Activated CD4-positive, CD25-positive, alpha-beta regulatory T cell treated with anti-CD3 and anti-CD28 coated beads, Interleukin-2, amount 50 U/mL, for 24 hours (primary cell): ENCODE measurements around the gene TCF3.
A peak's percentile ranks its signal among the peaks of the same experiment; 100 is the strongest.

Experiments
- ATAC-seq, 2 donors: fragments of 150-1000 bp; cut with Tn5 transposase; one replicate each; pipeline ENCODE4 v1.10.0; 2021; ENCODE audit warnings: mild to moderate bottlenecking in 1 of 2, moderate library complexity in 1 of 2

TCF3 gene

DNA sequence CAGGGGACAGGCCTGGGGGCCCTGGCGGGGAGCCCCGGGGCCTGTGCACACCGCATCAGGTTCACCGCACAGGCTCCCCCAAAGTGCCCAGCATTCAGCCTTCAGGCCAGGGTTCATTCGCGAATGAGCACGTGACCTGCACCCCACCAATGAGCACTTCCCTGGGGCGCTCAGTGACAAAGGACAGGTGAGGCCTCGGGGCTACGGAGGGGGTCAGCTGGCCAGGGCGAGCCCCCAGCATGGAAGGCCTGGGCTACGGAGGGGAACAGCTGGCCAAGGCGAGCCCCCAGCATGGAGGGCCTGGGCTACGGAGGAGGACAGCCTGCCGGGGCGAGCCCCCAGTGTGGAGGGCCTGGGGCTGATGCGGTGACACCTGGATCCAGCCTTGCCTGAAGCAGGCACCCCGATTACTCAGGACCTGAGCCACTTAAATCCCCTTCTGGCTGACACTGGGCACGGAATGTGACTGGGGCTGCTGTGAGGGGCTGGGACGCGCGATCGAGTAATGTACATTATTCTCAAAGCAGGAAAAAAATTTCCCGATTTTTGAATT, 23.1 kb downstream of the TCF3 start:
- ATAC-seq = no peak

DNA sequence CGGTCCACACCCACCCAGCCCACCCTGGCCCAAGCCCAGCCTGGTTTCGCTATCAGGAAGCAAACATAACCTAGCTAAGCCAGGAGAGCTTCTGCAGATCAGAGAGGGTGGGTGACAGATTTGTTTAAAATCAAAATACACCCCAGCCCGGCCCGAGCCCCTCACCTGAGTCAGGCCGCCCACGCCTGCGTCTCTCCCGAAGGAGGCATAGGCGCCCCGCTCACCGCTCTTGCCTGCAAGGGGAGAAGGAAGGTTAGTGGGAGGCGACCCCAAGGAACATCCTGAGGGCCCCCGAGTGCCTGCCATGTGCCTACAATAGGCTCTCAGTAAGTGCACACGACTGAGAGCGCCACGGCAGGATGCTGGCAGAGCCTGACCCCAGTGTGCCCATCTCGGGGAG, 25.2 kb downstream of the TCF3 start:
- ATAC-seq = no peak

DNA sequence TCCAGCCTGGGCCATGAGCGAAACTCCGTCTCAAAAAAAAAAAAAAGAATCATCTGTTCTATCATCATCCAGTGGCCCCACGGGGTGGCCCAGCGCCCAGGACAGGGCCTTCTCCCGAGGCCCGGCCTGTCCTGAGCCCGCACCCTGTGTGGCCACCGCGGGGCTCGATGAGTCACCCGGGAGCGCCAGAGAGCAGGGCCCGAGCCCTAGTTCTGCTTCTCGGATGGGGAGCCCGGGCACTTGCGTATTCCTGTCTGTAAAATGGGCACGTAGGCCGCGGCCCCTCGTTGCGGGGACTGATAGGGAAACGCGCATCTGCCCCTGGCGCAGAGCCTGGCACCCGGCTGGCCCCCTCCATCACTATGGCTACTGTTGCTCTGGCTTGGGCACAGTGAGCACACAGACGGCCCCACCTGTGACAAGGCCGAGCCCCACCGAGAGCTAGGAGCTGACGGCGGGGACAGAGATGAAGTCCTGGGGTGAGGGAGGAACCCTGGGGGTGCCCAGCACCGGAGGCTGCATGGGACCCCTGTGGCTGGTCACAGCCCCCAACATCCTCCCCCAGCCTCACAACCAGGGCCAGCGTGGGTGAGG, 25.9 kb downstream of the TCF3 start:
- ATAC-seq = no peak

DNA sequence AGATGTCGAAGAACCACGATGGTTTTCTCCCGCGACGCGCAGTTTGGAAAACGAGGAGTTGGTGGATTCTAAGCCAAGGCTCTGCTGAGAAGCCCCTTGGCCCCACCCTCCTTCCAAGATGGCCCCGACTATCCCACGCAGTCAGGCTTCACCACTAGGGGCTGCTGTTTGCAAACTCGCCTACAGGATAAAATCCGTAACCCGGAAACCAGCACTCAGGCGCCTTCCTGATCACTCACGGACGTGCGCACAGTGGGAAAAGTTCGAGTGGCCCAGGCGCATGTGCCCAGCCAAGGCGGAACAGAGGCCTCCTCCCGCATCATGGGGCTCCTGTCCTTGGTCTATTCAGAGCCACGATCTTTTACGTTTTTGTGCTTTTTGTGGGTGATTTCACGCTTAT, 28.0 kb downstream of the TCF3 start:
- ATAC-seq = peak; percentile 63 to 67

DNA sequence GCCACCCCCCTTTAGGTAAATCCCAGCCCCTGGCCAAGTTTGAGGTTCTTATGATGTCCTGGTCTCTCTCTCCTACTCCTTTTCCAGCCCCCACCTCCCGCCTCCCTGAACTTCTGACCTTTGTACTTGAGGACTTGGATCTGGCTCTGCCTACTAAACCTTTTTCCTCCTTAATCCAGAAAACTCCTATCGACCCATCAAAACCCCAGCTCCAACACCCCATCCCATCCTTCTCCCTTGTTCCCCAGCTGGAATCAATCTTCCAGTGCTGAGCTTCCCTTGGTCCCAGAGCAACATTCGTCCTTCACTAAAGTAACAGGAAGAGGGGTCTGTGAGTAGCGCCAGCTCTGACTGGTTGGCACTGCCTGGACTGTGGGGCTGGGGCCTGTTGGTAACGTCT, 29.9 kb downstream of the TCF3 start:
- no peak for ATAC-seq

DNA sequence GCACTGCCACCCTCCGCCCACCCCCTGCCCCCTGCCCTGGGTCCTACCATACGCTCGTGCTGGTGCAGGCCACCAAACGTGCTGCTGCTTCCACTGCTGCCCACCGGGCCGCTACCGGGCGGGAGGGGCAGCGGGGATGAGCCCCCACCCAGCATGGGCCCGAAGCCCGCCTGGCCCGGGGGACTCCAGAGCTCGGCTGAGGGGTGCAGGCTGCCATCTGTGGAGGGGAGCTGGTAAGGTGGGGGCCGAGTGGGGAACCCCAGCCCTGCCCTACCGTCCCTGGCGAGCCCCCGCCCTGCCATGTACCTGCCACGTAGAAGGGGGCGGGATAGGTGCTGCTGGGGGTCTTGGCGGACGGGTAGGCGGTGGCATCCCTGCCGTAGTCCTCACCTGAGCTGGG, 30.4 kb downstream of the TCF3 start:
- ATAC-seq = no peak

DNA sequence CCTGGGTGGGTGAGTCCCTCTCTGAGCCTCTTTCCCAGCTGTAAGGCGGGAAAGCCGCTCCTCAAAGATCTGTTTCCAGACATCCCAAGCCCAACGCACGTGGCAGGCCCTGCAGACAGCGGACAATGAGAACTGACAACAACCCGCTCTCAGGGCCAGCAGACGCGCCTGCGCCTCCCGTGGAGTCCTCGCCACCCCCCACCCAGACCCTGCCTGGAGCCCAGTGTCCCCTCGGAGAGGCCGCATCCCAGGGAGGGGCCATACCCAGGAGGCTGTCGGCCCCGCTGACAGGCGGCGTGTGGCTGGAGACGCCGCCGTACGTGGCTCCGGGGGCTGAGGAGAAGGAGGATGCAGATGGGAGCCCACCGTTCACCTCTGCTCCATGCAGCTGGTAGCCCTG, 30.8 kb downstream of the TCF3 start:
- ATAC-seq = no peak

DNA sequence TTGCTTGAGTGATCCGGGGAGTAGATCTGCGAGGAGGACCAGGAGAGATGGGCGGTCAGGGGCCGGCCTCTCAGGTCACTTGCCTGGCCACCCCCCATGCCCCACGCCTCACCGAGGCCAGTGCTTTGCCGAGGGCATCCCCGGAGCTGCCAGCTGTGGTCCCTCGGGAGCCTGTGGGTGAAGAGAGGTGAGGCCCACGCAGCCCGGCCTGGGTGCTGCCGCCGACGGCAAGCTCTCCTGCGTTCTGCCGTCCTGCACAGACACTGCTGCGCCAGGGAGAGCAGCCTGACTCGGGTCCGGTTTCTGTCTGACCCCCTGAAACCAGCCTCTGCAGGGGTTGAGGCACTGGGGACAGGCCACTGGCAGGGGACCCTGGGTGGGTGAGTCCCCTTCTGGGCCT, 31.4 kb downstream of the TCF3 start:
- no peak for ATAC-seq

DNA sequence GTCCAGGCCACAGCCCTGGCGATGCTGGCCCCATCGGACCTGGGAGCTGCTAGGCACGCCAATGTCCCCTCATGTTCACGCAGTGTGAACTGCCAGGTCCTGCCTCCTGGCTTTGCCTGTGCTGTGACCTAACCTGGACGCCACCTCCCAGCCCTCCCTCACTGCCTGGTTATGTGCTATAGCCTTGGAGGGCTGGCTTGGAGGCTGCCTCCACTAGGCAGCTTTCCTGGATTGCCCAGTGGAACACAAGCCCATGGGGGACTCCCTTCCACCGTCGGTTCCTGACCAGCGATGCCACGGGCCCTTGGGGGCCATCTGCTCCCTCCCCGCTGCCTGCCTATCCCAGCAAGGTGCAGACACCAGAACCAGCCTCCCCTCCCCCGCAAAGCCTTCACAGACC, 31.9 kb downstream of the TCF3 start:
- no peak for ATAC-seq

DNA sequence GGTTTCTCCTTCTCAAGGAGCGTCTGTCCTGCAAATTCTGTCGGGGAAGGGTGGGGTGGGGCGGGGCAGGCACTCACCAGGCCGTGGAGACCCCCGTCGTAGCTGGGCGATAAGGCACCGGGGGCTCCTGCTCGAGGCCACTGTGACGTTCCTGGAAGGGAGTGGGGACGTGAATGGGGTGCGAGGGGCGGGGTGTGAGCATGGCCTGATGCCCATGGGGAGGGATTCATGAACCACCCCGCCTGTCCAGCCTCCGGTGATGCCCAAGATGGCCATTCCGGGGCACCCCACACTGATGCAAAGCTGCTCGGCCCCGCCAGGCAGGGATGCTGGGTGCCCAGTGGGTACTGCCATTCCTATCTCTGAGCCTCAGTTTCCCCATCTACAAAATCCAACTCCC, 32.7 kb downstream of the TCF3 start:
- no peak for ATAC-seq

DNA sequence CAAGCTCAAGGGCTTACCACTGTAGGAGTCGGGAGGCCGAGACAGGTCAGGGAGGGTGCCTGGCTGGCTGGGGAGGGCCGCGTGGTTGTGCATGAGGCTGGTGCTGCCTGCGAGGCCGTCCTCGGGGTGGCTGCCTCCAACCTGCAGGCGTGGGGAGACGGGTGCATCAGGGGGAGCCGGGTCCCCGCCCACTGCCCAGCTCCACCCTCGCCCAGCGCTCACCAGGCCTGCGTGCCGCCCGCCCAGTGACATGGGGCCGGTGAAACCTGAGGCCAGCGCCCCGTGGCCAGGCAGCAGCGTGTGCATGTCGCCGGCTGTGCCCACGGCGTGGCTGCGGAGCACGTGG, 33.3 kb downstream of the TCF3 start:
- no peak for ATAC-seq

DNA sequence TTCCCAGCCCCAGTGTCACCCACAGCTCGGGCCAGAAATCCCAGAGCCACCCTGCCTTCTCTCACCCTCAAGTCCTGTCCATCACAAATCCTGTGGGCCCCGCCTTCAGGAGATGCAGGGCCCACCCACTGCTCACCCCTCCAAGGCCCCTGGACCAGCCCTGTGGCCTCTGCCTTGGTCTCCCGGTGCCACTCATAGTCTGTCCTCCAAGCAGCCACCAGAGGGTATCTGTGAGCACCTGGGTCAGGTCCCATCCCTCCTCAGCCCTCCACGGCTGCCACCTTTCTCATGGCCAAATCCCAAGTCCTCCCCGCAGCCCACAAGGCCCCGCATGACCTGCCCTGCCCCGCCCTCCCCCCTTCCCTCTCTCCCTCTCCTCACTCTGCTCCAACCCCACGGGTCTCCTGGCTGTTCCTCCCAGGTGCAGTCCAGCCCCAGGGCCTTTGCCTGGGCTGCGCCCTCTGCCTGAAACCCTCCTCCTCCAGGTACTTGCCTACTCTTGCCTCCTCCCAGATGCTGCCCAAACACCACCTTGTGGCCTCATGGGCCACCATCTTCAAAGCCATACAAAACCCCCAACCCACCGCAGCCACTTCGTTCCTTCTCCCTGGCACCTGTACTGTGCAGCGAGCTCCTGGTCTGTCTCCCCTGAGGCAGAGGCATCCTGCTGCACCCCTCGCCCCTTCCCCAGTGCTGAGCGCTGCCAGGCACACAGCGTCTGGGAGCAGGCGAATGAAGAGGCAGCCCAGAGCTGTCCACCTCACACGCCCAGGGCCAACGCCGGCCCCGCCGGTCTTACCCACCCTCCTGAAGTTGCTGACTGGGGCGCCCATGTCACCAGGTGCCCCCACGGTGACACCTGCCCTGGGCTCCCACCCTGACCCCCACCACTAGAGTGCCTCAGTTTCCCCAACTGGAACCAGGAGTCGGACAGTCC, 34.0 kb downstream of the TCF3 start:
- peak; percentile 62 to 66 for ATAC-seq

DNA sequence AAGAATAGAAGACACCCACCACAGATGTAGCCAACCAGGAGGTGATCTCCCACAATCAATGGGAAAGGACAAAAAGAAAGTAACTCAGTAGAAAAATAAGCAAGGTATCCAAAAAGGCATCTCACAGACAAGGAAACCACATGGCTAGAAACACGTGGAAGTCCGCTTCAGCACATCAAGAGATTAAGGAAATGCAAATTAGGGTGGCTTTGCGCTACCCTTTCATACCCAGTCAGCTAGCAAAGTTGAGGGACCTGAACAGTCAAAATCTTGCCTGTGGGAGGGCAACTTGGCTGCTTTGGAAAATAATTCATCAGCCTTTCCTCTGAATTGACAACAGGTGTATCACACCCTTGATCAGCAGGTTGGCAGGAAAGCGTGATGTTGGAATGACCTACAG, 35.5 kb downstream of the TCF3 start:
- ATAC-seq = peak; percentile 26 to 52

DNA sequence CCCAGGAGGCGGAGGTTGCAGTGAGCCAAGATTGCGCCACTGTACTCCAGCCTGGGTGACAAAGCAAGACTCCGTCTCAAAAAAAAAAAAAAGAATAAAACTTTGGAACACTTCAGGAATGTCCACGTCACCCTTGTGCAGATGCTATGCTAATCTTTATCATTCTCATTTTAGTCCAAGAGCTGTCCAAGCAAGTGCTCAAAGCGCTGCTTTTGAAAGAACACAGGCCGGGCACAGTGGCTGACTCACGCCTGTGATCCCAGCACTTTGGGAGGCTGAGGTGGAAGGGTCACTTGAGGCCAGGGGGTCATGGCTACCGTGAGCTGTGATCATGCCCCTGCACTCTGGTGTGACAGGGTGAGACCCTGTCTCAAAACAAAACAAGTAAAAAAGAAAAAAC, 36.0 kb downstream of the TCF3 start:
- ATAC-seq = no peak

DNA sequence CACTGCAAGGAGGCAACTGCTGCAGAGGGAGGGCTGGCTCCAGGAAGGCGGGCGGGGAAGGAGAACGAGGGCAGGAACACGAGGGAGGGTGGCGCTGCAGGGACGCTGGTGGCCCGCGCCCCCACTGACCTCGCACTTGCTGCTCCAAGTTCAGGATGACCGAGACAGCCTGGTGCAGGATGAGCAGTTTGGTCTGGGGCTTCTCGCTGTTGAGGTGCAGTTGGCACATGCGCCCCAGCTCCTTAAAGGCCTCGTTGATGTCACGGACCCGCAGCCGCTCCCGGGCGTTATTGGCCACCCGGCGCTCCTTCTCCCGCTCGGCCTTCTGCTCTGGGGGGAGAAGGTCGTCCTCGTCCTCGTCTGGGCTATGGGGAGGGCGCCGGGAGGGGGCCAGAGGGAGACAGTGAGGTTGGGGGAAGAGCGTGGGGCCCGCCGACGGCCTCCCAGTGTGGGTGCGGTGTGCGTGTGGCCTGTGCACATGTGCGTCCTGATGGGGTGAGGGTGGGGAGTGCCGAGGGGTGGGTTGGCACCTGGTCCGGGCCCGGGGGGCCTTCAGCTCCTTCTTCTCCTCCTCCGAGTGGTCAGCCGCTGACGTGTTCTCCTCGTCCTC, 37.2 kb downstream of the TCF3 start:
- no peak for ATAC-seq

DNA sequence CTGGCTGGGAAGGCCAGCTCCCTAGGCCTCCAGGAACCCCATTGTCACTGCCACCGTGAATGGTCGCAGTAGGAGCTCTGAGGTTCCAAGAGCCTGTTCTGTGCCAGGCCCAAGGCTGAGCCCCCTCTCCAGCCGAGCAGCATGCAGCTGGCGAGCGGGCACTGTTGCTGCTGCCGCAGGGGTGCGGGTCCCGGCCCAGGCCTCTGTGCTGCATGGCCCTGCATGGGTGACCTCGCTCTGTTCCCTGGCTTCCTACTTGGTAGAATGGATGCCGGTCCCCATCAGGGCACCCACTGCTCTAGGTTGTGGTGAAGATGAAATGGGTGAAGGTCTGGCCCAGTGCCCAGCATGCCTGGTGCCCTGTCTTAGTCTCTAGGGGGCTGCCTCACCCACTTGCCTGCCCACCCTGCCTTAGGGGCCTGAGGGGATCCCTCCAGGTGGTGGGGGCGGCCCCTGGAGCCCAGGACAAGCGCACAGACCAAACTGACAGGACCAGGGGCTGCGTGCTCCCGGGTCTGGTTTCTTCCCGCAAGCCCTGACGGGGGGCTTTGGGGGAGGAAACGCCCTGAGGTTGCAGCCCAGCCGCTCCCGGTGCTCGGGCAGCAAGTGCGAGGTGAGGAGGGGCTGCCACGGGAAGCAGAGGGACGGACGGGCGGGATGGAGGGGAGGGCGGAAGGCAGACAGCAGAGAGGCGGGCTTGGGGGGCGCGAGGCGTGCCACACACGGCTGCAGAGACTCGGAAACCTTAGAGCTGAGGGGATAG, 38.4 kb downstream of the TCF3 start:
- ATAC-seq = no peak

DNA sequence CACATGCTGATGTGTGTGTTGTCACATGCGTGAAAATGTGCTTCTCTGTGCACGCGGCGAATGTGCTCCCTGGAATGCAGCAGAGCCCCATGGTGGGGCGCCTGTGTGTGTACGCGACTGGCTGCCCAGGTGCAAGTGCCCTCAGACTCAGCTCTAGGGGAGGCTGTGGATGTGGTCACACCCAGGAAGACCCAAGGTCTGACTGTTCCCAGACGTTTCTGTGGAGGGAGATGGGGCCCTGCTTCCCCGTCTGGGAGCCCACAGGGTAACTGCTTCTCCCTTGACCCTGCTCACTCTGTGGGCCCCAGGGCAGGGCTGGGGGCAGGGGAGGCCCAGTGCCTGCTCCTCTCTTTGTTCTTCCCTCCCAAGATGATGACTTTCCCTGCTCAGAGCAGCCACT, 39.3 kb downstream of the TCF3 start:
- no peak for ATAC-seq

DNA sequence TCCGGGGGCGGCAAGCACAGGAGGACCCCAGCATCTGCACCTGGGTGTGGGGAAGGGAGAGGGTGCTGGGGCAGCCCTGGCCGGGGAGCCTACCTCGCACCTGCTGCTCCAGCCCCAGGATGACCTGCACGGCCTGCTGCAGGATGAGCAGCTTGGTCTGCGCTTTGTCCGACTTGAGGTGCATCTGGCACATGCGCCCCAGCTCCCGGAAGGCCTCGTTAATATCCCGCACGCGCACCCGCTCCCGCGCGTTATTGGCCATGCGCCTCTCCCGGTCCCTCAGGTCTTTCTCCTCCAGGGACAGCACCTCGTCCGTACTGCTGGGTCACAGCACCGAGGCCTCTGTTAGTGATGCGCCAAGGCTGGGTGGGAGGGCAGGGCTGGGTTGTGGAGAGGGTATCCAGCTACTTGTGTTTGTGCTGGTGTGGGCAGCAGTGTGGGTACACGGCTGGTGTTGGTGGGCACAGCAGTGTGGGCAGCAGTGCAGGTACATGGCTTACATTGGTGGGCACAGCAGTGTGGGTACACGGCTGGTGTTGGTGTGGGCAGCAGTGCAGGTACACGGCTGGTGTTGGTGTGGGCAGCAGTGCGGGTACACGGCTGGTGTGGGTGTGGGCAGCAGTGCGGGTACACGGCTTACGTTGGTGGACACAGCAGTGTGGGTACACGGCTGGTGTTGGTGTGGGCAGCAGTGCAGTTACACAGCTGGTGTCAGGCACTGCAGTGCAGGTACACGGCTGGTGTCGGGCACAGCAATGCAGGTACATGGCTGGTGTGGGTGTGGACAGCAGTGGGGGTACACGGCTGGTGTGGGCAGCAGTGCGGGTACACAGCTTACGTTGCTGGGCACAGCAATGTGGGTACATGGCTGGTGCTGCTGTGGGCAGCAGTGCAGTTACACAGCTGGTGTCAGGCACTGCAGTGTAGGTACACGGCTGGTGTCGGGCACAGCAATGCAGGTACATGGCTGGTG, 40.0 kb downstream of the TCF3 start:
- no peak for ATAC-seq

DNA sequence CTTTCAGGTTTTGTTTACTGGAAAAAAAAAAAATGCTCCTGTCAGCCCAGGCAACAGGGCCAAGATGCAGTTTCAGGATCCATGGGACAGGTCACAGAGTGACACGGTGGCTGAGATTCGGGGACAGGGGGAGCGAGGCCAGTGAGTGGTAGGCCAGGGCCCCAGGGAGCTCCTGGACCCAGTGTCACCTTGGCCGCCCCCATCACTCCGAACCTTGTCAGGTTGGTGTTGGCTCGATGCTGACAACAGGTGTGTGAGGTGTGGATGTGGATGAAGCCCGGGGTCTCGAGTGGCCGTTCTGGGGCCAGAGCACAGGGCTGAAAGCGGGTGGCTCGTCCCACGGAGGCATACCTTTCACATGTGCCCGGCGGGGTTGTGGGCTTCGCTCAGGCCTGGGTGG, 41.1 kb downstream of the TCF3 start:
- ATAC-seq = no peak

DNA sequence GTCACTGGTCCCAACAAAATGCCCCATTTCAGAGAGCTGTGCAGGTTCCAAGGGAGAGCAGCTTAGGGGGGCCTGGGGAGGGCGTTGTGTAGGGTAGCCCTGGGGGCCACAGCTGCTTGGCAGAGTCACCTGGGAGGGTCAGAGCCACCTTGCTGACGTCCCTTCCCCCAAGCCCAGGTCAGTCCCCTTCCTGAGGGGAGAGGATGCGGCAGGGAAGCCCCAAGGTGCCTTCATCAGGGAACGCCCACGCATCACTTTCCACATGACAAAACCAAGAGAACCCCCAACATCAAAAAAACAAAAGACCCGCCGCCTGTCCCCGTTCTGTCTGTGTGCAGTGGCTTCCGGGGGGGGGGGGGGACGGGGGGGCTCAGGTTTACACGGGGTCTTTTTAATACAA, 41.8 kb downstream of the TCF3 start:
- no peak for ATAC-seq

DNA sequence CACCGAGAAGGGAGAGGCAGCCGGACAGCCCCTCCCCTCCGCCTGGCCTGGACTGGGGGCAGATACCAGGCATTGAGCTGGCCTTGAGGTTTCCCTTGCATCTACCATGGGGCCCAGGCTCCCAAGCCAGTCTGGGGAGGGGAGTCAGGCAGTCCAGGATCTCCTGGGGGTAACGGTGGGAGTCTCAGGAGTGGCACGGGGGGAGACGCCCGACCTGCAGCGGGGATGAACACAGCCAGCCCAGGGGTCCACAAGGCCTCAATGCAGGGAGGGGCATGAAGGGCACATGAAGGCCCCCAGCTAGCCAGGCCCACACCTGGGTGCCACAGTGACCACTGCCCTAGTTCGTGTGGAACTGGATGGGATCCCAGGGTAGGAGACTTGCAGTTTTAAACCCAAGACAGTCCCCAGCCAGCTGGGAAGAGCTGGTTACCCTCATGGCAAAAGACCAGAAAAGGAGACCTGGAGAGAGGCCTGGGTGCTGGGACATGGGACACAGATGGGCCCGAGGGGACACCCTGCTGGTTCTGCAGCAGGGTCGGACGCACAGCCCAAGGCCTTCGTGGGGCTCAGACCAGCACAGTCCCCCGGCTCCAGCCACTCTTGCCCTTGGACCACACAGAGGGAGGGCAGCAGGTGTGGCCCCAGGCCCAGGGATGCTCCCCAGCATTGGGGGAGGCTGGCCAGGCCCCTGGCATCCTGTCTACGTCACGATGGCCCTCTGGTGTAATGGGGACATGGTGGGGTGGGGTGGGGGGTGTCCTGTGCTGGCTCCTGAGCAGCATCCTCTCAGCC, 42.5 kb downstream of the TCF3 start:
- ATAC-seq = no peak
